Measurements from ENCODE around the gene GORASP2. TPM values are rescaled to one million over a fixed set of nuclear protein-coding genes. Genes with fewer than 3 reads are reported as not detected.

The GORASP2 gene
- total and polyA plus RNA-seq, 12 donors = 25.6 to 201 (median 85.0) TPM

- H3K27me3 ChIP-seq = no peaks in the 10 kb centered on the region
- no peaks in the 10 kb centered on the region for H3K9me3 ChIP-seq (replicated peaks in 1 of 3)
- no peak overlapping the region for H3K4me3 ChIP-seq
- no peak overlapping the region for H3K27ac ChIP-seq
- peaks cover 0 to 40% of the 10 kb centered on the region in 2 donors for H3K36me3 ChIP-seq (replicated peaks in 1 of 2)
- TF ChIP-seq CTCF (IDR thresholded peaks at IDR 0.05) (no peak), POLR2A (IDR thresholded peaks at IDR 0.05) (no peak)
- H3K4me1 ChIP-seq (replicated peaks in 1 of 2) = peaks cover 0 to 9% of the 10 kb centered on the region in 2 donors
- no peak for DNase-seq
- WGBS, 4 donors = 73 to 92% (median 84%) methylated on average over 2 of the region's 2 CpGs
- intact Hi-C loops (cut with DNase I) = no loop called here
These were observed 40.0 kb downstream of the GORASP2 start for GRCh38 chr2:170969030-170969429.

DNA sequence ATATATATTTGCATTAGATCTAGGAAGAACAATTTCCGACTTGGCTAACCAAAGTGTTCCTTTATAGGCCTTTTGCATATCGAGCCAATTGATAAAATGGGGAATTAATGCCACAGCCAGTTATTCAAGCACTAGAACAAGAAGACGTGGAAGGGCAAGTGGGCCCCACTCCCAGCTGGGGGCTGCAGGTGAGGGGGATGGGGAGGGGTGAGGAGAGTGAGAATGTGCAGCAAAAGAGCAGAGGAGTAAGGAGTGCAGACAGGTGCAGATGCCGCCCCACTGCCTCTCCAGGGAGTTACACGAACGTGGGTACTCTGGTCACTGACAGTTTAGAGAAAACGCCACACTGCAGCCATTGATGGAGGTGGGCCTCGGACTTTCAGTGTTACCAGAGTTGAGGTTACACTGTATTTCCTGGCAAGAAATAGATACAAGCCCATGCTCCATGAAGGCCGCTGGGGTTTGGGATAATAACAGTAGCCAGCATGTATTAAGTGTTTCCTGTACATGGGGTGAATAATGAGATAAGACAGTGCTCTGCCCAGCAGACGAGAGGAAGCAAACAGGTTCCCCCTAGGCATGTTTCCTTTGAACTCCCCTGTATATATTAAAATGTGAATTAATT, 40.9 kb downstream of the GORASP2 start:
- no peaks in the 10 kb centered on the region for H3K27me3 ChIP-seq
- intact Hi-C loops (cut with DNase I) = loop anchor here (2.0 to 10.0 kb wide), 4 partner anchors 189 to 462 kb away; partner anchors contain the start of genes DCAF17 (in 1 of the 2), METTL8 (in 1 of the 2) and TLK1 (in 1 of the 2)
- WGBS, 4 donors = 59 to 60% (median 59%) methylated on average over 10 of the region's 10 CpGs
- TF ChIP-seq POLR2A (IDR thresholded peaks at IDR 0.05) = no peak
- TF ChIP-seq CTCF (IDR thresholded peaks at IDR 0.05) = no peak
- H3K4me3 ChIP-seq = no peak overlapping the region
- no peak overlapping the region for H3K27ac ChIP-seq
- peaks cover 0 to 31% of the 10 kb centered on the region in 2 donors for H3K36me3 ChIP-seq (replicated peaks in 1 of 2)
- peaks cover 0 to 9% of the 10 kb centered on the region in 2 donors for H3K4me1 ChIP-seq (replicated peaks in 1 of 2)
- no peak for DNase-seq
- H3K9me3 ChIP-seq (replicated peaks in 1 of 3) = no peaks in the 10 kb centered on the region

DNA sequence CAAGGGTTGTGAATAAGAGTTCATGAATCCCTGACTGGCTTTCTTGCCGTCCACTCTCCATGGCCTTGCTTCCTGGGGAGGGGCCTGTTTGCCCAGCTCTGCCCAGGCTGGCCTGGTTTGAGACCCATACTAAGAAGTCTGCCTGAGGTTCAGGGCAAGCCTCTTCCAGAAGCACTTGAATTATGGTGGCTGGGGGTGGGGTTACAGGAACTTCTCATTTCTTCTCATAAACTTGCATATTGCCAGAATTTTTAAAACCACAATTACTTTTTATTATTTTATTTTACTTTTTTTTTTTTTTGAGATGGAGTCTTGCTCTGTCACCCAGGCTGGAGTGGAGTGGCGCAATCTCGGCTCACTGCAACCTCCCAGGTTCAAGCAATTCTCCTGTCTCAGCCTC, 42.0 kb downstream of the GORASP2 start:
- WGBS, 4 donors = 72 to 79% (median 74%) methylated on average over 3 of the region's 3 CpGs
- no peak overlapping the region for H3K4me3 ChIP-seq
- peaks cover 0 to 9% of the 10 kb centered on the region in 2 donors for H3K4me1 ChIP-seq (replicated peaks in 1 of 2)
- no peaks in the 10 kb centered on the region for H3K9me3 ChIP-seq (replicated peaks in 1 of 3)
- H3K27me3 ChIP-seq = no peaks in the 10 kb centered on the region
- H3K27ac ChIP-seq = no peak overlapping the region
- no peak for TF ChIP-seq CTCF (IDR thresholded peaks at IDR 0.05)
- TF ChIP-seq POLR2A (IDR thresholded peaks at IDR 0.05) = no peak
- DNase-seq = no peak
- peaks cover 0 to 20% of the 10 kb centered on the region in 2 donors for H3K36me3 ChIP-seq (replicated peaks in 1 of 2)
- intact Hi-C loops (cut with DNase I) = loop anchor here (2.0 to 10.0 kb wide), 4 partner anchors 188 to 461 kb away; partner anchors contain the start of genes DCAF17 (in 1 of the 2), METTL8 (in 1 of the 2) and TLK1 (in 1 of the 2)

DNA sequence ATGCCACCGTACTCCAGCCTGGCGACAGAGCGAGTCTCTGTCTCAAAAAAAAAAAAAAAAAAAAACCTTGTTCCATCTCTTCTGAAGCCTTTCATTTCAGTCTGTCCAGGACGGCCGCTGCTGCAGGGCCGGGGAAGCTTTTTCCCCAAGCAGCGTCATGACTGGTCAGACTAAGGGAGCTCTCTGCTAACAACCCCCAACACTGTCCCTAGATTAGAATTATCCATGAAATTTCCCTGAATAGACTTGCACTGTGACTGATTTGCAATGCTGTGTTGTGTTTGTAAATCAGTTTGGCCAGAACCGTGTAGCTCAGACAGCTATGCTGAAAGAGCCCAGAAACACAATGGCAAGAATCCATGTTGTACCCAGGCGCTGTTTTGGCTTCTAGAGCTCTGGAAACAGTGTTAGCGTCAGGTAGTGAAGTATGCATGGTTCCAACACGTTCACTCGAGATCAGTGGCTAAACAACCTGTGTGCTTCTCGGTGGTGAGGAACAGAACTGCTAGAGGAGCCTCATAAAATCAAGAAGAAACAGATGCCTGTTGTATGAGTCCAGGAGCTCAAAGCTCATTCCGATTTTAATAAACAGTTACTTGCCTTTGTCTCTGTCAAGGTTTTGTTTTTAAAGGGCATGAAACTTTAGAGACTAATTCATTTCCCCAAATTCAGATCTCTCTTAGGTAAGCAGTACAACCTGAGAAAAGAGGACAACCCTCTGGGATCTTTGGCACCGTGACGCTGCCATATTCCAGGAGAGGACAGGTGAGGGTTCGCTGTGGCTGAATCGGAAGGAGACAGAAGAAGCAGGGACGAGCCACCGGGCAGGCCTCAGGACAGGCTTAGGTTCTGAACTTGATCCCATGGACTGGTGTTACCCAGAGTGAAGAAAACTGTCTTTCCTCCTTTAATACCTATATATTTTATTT, 43.5 kb downstream of the GORASP2 start:
- Histone ChIP-seq H3K9me3 (replicated peaks in 1 of 3) (no peaks in the 10 kb centered on the region), H3K27ac (no peak overlapping the region), H3K4me1 (replicated peaks in 1 of 2) (peaks cover 0 to 9% of the 10 kb centered on the region in 2 donors), H3K36me3 (replicated peaks in 1 of 2) (peaks cover 0 to 5% of the 10 kb centered on the region in 2 donors), H3K27me3 (no peaks in the 10 kb centered on the region), H3K4me3 (no peak overlapping the region)
- TF ChIP-seq POLR2A (IDR thresholded peaks at IDR 0.05) (no peak), CTCF (IDR thresholded peaks at IDR 0.05) (no peak)
- WGBS, 4 donors = 75 to 79% (median 78%) methylated on average over 20 of the region's 20 CpGs
- intact Hi-C loops (cut with DNase I) = loop anchor here (5.0 to 10.0 kb wide), 3 partner anchors 192 to 460 kb away; partner anchors contain the start of genes DCAF17 (in 1 of the 2), METTL8 (in 1 of the 2) and TLK1 (in 1 of the 2)
- DNase-seq = no peak

Data from adrenal gland (tissue), 12 donors.